Activated B cell treated with CpG ODN at 0.5 μM for 24 hours (primary cell): Measurements from ENCODE around the gene MCHR1. TPM values are rescaled to one million over a fixed set of nuclear protein-coding genes. Genes with fewer than 3 reads are reported as not detected.
"Not testable (repeated sequence)": the region's sequence is repeated elsewhere in the genome, so short reads cannot be mapped to it uniquely, and the experiment has no call there.

Experiments used
- ATAC-seq: fragments of 200-7000 bp; cut with Tn5 transposase; one replicate; pipeline ENCODE4 v1.10.0; 2021; ENCODE audit warnings: low read depth, mild to moderate bottlenecking, moderate library complexity
- CTCF ChIA-PET: fragments of 350-600 bp; sonication (Branson Sonifier 250); formaldehyde crosslinking; loops from one replicate; lab custom pipeline; 2021; ENCODE audit warnings: antibody characterized with exemption; lab: Charles Lee
- POLR2A ChIA-PET: fragments of 350-600 bp; sonication (Branson Sonifier 250); formaldehyde crosslinking; loops from one replicate; lab custom pipeline; 2021; ENCODE audit warnings: antibody characterized with exemption; lab: Charles Lee
- DNase-seq: peaks from one replicate; pipeline ENCODE4 v3.0.0; 2022
- H3K27ac Mint-ChIP-seq: one replicate; pipeline ENCODE4 v1.8.0; 2020; ENCODE audit warnings: mixed read lengths
- H3K27me3 Mint-ChIP-seq: one replicate; pipeline ENCODE4 v1.8.0; 2021; ENCODE audit warnings: mixed read lengths
- H3K36me3 Mint-ChIP-seq: one replicate; pipeline ENCODE4 v1.8.0; 2021; ENCODE audit warnings: low read depth, mixed read lengths
- H3K4me1 Mint-ChIP-seq: one replicate; pipeline ENCODE4 v1.8.0; 2021; ENCODE audit warnings: mixed read lengths
- H3K4me3 Mint-ChIP-seq: one replicate; pipeline ENCODE4 v1.8.0; 2020; ENCODE audit warnings: mild to moderate bottlenecking, mixed read lengths
- H3K9me3 Mint-ChIP-seq: one replicate; pipeline ENCODE4 v1.8.0; 2020; ENCODE audit warnings: mixed read lengths
- CTCF ChIP-seq: fragments of 200-600 bp; IDR thresholded peaks from one replicate; pipeline ENCODE4 v1.8.0; 2022; ENCODE audit warnings: antibody characterized with exemption, mild to moderate bottlenecking
- intact Hi-C: fragments of 100-400 bp; cut with micrococcal nuclease; formaldehyde crosslinking; loops from one replicate; pipeline ENCODE4 v1.15.1; 2024
- total RNA-seq: library from RNA; stranded (reverse); gene quantifications from 2 replicates; pipeline ENCODE4 v1.2.3, GENCODE V29; 2022

MCHR1 gene
- total RNA-seq, 1 donor from 2014 or later = not detected

- Mint-ChIP-seq H3K4me1 (peaks cover 7% of the 10 kb centered on the region), H3K4me3 (no peak overlapping the region), H3K9me3 (no peaks in the 10 kb centered on the region), H3K36me3 (no peaks in the 10 kb centered on the region), H3K27me3 (no peaks in the 10 kb centered on the region), H3K27ac (no peak overlapping the region)
- intact Hi-C loops = no loop called here
- ChIA-PET CTCF (no interaction called here), POLR2A (no interaction called here)
- DNase-seq = no peak
- no peak for TF ChIP-seq CTCF
- ATAC-seq = no peak
These were observed 24.6 kb upstream of the MCHR1 start for GRCh38 chr22:40654522-40655167.

- POLR2A ChIA-PET = interaction anchor here (0.6 kb wide), 1 partner anchor 1121 kb away, joined by 5 read pairs; no protein-coding TSS in a partner anchor
- intact Hi-C loops, H3K27me3 Mint-ChIP-seq, H3K27ac Mint-ChIP-seq, H3K9me3 Mint-ChIP-seq, CTCF ChIA-PET, H3K4me3 Mint-ChIP-seq, DNase-seq, ATAC-seq, H3K36me3 Mint-ChIP-seq: not testable (repeated sequence)
- H3K4me1 Mint-ChIP-seq = peaks cover 16% of the 10 kb centered on the region
These were observed 23.3 kb upstream of the MCHR1 start for GRCh38 chr22:40655941-40656340.

- POLR2A ChIA-PET, H3K36me3 Mint-ChIP-seq, H3K27ac Mint-ChIP-seq, intact Hi-C loops, H3K27me3 Mint-ChIP-seq, H3K9me3 Mint-ChIP-seq, DNase-seq, ATAC-seq, H3K4me3 Mint-ChIP-seq: not testable (repeated sequence)
- H3K4me1 Mint-ChIP-seq = peaks cover 18% of the 10 kb centered on the region
- CTCF ChIA-PET = interaction anchor here (1.0 kb wide), 1 partner anchor 11 kb away, joined by 4 read pairs; no protein-coding TSS in a partner anchor
These were observed 22.6 kb upstream of the MCHR1 start for GRCh38 chr22:40656651-40657050.

GRCh38 chr22:40659166-40659565 is 20.1 kb upstream of the MCHR1 start:
- TF ChIP-seq CTCF = no peak
- H3K4me1 Mint-ChIP-seq = peaks cover 15% of the 10 kb centered on the region
- no peak for DNase-seq
- no peaks in the 10 kb centered on the region for H3K9me3 Mint-ChIP-seq
- no peak for ATAC-seq
- intact Hi-C loops = no loop called here
- ChIA-PET CTCF (no interaction called here), POLR2A (interaction anchor here (0.6 kb wide), 1 partner anchor 289 kb away, joined by 7 read pairs; no protein-coding TSS in a partner anchor)
- H3K36me3 Mint-ChIP-seq = no peaks in the 10 kb centered on the region
- no peak overlapping the region for H3K4me3 Mint-ChIP-seq
- no peaks in the 10 kb centered on the region for H3K27me3 Mint-ChIP-seq
- no peak overlapping the region for H3K27ac Mint-ChIP-seq

GRCh38 chr22:40660730-40661129 is 18.6 kb upstream of the MCHR1 start:
- Mint-ChIP-seq H3K36me3 (no peaks in the 10 kb centered on the region), H3K27ac (no peak overlapping the region), H3K27me3 (no peaks in the 10 kb centered on the region), H3K4me1 (peaks cover 15% of the 10 kb centered on the region), H3K4me3 (no peak overlapping the region), H3K9me3 (no peaks in the 10 kb centered on the region)
- DNase-seq (no peak), ATAC-seq (peak; percentile 45)
- POLR2A ChIA-PET = no interaction called here
- CTCF ChIA-PET = no interaction called here
- no peak for TF ChIP-seq CTCF
- intact Hi-C loops = no loop called here

- Mint-ChIP-seq H3K27me3 (no peaks in the 10 kb centered on the region), H3K9me3 (no peaks in the 10 kb centered on the region), H3K36me3 (no peaks in the 10 kb centered on the region), H3K4me3 (no peak overlapping the region), H3K4me1 (peaks cover 15% of the 10 kb centered on the region), H3K27ac (no peak overlapping the region)
- POLR2A ChIA-PET = no interaction called here
- ATAC-seq = no peak
- TF ChIP-seq CTCF = no peak
- CTCF ChIA-PET = no interaction called here
- intact Hi-C loops = no loop called here
- no peak for DNase-seq
These were observed 17.6 kb upstream of the MCHR1 start for GRCh38 chr22:40661671-40662070.
